ENCODE data around the gene ZNF280B.

GRCh38 chr22:22507743-22508273, 734 bp downstream of the ZNF280B start:
- TF ChIP-seq CTCF (conservative IDR thresholded peaks at IDR 0.05) (no peak), ZFX (IDR thresholded peaks at IDR 0.05) (no peak)
